ENCODE data around the gene TOMM6.

TOMM6 gene

DNA sequence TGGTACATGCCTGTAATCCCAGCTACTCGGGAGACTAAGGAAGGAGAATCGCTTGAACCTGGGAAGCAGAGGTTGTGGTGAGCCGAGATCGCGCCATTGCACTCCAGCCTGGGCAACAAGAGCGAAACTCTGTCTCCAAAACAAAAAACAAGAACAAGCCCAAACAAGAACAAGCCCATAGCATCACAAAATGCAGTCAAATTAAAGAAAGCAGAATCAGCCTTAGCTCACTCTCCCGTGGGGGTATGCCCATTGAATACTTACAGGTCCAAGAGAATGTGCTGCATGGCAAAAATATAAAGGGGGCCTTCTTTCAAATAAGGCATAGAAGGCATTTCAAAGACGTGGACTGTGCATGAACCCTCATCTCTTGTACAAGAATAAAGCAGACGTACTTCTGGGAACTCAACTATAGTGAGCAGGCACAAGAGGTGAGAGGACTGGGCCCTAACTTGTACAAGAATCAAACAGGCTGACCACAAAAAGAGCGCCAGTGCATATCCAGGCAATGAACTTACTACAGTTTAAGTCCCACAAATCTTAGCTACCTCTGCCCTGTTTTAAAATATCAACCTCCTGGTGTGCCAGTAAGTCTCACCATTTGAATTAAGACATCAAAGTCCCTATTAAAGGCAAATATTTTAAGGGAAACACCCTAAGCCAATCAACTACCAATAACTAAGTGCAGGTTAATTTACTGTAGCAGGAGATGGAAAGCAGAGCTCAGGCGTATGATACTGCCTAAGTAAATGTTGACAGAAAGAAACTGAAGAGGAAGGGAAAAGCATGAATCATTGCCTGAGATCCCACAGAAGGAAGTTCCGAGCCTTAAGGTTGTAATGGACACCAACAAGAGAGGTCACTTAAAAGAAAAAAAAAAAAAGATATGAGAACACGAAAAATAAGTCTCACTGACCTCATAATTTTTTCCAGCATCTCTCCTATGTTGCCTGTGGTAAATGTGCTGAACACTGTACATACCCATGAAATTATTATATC, 37.4 kb downstream of the TOMM6 start:
- DNase-seq (ENCODE audit: low read depth), result no peak

DNA sequence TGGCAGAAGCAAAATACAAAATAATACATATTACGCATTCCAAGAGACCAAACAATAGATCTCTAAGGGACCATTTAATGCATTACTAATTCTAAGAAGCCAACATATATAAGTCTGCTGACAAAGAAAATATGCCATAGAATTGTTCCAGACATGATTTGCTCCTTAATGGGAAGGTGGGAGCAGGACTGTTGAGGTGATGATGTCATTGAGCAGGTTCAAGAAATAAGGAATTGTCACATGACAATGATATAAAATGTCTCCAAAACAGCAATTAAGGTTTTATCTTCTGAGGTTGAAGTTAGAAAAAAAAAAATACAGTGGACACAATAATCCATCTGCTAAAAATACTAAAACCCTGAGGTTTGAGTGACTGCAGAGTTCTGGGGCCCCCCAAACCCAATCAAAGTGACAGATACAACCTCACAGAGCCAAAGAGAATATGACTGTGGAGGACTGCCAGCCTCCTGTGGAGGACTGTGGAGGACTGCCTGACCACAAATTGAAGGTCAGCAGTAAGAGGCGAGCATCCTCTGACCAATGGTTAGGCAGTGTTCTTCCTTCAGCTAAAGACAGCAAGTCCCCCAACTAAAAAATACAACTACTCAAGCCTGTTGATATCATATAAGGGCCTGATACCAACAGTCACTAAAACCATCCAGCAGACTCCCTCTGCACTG, 39.0 kb downstream of the TOMM6 start:
- no peak for DNase-seq (ENCODE audit: low read depth)

DNA sequence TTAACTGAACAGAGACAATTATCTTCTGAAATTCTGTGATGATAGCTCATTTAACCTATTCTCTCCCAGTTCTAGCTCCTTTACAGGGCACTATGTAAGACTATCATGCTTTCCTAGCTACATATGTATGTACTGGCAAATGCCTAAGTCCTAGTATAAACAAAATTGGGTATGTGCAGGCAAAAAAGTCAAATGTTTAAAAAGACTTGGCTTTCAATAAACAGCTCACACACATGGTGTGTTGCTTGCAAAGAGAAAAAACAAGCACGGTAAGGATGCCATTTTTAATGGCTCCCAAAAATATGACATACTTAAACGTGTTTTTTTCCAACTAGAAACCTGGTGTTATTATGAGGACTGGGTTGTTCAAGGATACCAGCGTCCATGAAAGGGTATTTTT, 44.8 kb downstream of the TOMM6 start:
- DNase-seq (ENCODE audit: low read depth), result no peak

DNA sequence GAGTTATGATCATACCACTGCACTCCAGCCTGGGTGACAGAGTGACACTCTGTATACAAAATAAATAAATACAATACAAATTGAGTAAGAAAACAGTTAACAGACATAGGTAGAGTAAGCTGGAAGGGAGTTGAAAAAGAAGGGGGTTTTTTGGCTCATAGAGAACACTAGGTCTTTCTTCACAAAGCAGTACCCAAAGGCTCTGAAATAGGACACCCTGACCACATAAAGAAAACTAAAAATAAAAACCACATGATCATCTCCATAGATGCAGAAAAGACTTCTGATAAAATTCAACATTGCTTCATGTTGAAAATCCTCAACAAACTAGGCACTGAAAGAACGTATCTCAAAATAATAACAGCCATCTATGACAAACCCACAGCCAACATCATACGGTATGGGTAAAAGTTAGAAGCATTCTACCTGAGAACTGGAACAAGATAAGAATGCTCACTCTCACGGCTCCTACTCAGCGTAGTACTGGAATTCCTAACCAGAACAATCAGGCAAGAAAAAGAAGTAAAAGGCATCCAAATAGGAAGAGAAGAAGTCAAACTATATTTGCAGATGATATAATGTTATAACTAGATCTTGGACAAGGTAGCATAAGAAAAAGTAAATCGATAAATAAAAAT, 48.6 kb downstream of the TOMM6 start:
- no peak for DNase-seq (ENCODE audit: low read depth)

DNA sequence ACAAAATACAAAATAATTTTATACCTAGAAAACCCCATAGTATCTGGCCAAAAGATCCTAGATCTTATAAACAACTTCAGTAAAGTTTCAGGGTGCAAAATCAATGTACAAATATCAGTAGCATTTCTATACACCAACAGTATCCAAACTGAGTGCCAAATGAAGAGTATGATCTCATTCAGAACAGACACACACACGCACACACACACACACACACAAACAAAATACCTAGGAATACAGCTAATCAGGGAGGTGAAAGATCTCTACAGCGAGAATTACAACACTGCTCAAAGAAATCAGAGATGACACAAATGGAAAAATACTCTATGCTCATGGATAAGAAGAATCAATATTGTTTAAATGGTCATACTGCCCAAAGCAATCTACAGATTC, 49.2 kb downstream of the TOMM6 start:
- no peak for DNase-seq (ENCODE audit: low read depth)
